Keratinocyte (primary cell): ENCODE data around the gene RAB40A. TPM values are rescaled to one million over a fixed set of nuclear protein-coding genes. Genes with fewer than 3 reads are reported as not detected.
A peak's percentile ranks its signal among the peaks of the same experiment; 100 is the strongest.

Experiments used
- DNase-seq: peaks from one replicate; pipeline ENCODE4 v3.0.0-alpha.2; 2011; ENCODE audit warnings: low read depth, missing footprints, low spot score
- FAIRE-seq: peaks from 2 replicates; lab custom pipeline; 2011; peaks lifted over from hg19 to GRCh38; lab: Jason Lieb, UNC
- H2AFZ ChIP-seq: 2 replicates; pipeline ENCODE4 v1.6.0; 2012; ENCODE audit warnings: low read length, control low read depth, inconsistent platforms; ENCODE audit not compliant: control insufficient read depth
- H3K27ac ChIP-seq: 2 replicates; pipeline ENCODE4 v1.5.1; 2011; ENCODE audit warnings: low read length; ENCODE audit not compliant: control insufficient read depth, insufficient read depth
- H3K27me3 ChIP-seq: 3 replicates; pipeline ENCODE4 v1.6.0; 2011; ENCODE audit warnings: low read length; ENCODE audit not compliant: control insufficient read depth, insufficient read depth; ENCODE audit errors: extremely low read depth
- H3K36me3 ChIP-seq, 2 experiments: 2 replicates in 1 of 2; 3 replicates in 1 of 2; pipeline ENCODE4 v1.5.1; 2011; ENCODE audit warnings: low read length in 2 of 2, mild to moderate bottlenecking in 1 of 2; ENCODE audit not compliant: control insufficient read depth in 2 of 2, insufficient read depth in 2 of 2; ENCODE audit errors: extremely low read depth in 1 of 2
- H3K4me1 ChIP-seq: 3 replicates; pipeline ENCODE4 v1.5.1; 2011; ENCODE audit warnings: low read length; ENCODE audit not compliant: control insufficient read depth, insufficient read depth; ENCODE audit errors: extremely low read depth
- H3K4me2 ChIP-seq: 3 replicates; pipeline ENCODE4 v1.6.0; 2011; ENCODE audit warnings: low read depth, low read length; ENCODE audit not compliant: control insufficient read depth, insufficient read depth; ENCODE audit errors: extremely low read depth
- H3K4me3 ChIP-seq, 3 experiments: fragments of 200-600 bp in 1 of 3; sonication (generic) in 1 of 3; 2 replicates in 2 of 3; 3 replicates in 1 of 3; pipeline ENCODE4 v1.5.1; 2011 to 2016; ENCODE audit warnings: low read length in 3 of 3, mild to moderate bottlenecking in 3 of 3, control low read depth in 2 of 3, inconsistent platforms in 1 of 3, low read depth in 1 of 3, mixed read lengths in 1 of 3, mixed run types in 1 of 3, moderate library complexity in 1 of 3; ENCODE audit not compliant: control insufficient read depth in 2 of 3, insufficient read depth in 2 of 3; ENCODE audit errors: extremely low read depth in 1 of 3
- H3K79me2 ChIP-seq: 2 replicates; pipeline ENCODE4 v1.6.0; 2012; ENCODE audit warnings: low read length; ENCODE audit not compliant: control insufficient read depth, insufficient read depth
- H3K9ac ChIP-seq: 3 replicates; pipeline ENCODE4 v1.6.0; 2011; ENCODE audit warnings: low read length; ENCODE audit not compliant: control insufficient read depth, insufficient read depth; ENCODE audit errors: extremely low read depth
- H3K9me1 ChIP-seq: 3 replicates; pipeline ENCODE4 v1.6.0; 2011; ENCODE audit warnings: low read length; ENCODE audit not compliant: control insufficient read depth, insufficient read depth; ENCODE audit errors: extremely low read depth
- H3K9me3 ChIP-seq: 2 replicates; pipeline ENCODE4 v1.5.1; 2012; ENCODE audit warnings: low read depth, low read length; ENCODE audit not compliant: control insufficient read depth
- H4K20me1 ChIP-seq: 3 replicates; pipeline ENCODE4 v1.6.0; 2011; ENCODE audit warnings: low read length; ENCODE audit not compliant: control insufficient read depth, insufficient read depth; ENCODE audit errors: extremely low read depth
- EZH2 ChIP-seq: IDR thresholded peaks from one replicate; pipeline ENCODE4 v1.6.1; 2012; ENCODE audit warnings: inconsistent platforms, mild to moderate bottlenecking, low read length, moderate library complexity
- dilution Hi-C: fragments of 300-500 bp; cut with MboI; formaldehyde crosslinking; loops from one replicate; pipeline ENCODE4 v1.7.0; 2020; ENCODE audit warnings: low sequenced_read_pairs; ENCODE audit not compliant: extremely low pct_ligation_motif_present
- polyA plus RNA-seq, 5 experiments: library from polyadenylated mRNA; depleted of rRNA in 3 of 5; stranded (reverse) in 3 of 5; stranded (forward) in 1 of 5; unstranded in 1 of 5; fragments of >200 nt; gene quantifications; 1 replicate in 1 of 5; 2 replicates in 3 of 5; 3 replicates in 1 of 5; pipeline versions ENCODE4 v1.2.1 to v1.2.3, GENCODE V29; 2011 to 2012; ENCODE audit warnings: missing spikeins in 2 of 5, low read depth in 1 of 5, low replicate concordance in 1 of 5
- TF ChIP-seq, protein P1 (sequence below), 3 experiments: IDR thresholded peaks in 1 of 3; conservative IDR thresholded peaks in 1 of 3; optimal IDR thresholded peaks in 1 of 3; 2 replicates in 2 of 3; 3 replicates in 1 of 3; pipeline versions ENCODE3 to v1.5.1; 2011; ENCODE audit warnings: low read length in 3 of 3, mild to moderate bottlenecking in 3 of 3, moderate library complexity in 2 of 3, control low read depth in 1 of 3, inconsistent platforms in 1 of 3; ENCODE audit not compliant: insufficient read depth in 2 of 3; ENCODE audit errors: extremely low read depth in 1 of 3

Gene RAB40A
- polyA plus RNA-seq, 1 donor (not counting 4 experiments of a cell fraction or from before 2014, with no cell fraction given): 0.33 TPM

GRCh38 chrX:103540145-103540544 lies 20.9 kb upstream of the RAB40A start:
- peak overlapping the region; percentile 0 for H3K4me2 ChIP-seq
- TF ChIP-seq, protein P1, sequence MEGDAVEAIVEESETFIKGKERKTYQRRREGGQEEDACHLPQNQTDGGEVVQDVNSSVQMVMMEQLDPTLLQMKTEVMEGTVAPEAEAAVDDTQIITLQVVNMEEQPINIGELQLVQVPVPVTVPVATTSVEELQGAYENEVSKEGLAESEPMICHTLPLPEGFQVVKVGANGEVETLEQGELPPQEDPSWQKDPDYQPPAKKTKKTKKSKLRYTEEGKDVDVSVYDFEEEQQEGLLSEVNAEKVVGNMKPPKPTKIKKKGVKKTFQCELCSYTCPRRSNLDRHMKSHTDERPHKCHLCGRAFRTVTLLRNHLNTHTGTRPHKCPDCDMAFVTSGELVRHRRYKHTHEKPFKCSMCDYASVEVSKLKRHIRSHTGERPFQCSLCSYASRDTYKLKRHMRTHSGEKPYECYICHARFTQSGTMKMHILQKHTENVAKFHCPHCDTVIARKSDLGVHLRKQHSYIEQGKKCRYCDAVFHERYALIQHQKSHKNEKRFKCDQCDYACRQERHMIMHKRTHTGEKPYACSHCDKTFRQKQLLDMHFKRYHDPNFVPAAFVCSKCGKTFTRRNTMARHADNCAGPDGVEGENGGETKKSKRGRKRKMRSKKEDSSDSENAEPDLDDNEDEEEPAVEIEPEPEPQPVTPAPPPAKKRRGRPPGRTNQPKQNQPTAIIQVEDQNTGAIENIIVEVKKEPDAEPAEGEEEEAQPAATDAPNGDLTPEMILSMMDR (optimal IDR thresholded peaks at IDR 0.05 in 1 of 3, IDR thresholded peaks at IDR 0.05 in 1 of 3, conservative IDR thresholded peaks at IDR 0.05 in 1 of 3; ENCODE audit: extremely low read depth in 1 of 3, insufficient read depth in 2 of 3, low read length in 3 of 3): no peak
- TF ChIP-seq EZH2: no peak
- H3K4me1 ChIP-seq: peaks cover 36% of the 10 kb centered on the region
- no peaks in the 10 kb centered on the region for H3K79me2 ChIP-seq
- H4K20me1 ChIP-seq: no peaks in the 10 kb centered on the region
- no peak overlapping the region for H2AFZ ChIP-seq
- no peaks in the 10 kb centered on the region for H3K9me1 ChIP-seq
- H3K9ac ChIP-seq: no peak overlapping the region
- H3K4me3 ChIP-seq: no peak overlapping the region
- DNase-seq (no peak), FAIRE-seq (peak; percentile 62)
- no peaks in the 10 kb centered on the region for H3K27me3 ChIP-seq
- dilution Hi-C loops: no loop called here
- H3K36me3 ChIP-seq: no peaks in the 10 kb centered on the region
- H3K9me3 ChIP-seq: no peaks in the 10 kb centered on the region
- peak overlapping the region; percentile 28 for H3K27ac ChIP-seq

- peaks cover 36% of the 10 kb centered on the region for H3K4me1 ChIP-seq
- H3K79me2 ChIP-seq: no peaks in the 10 kb centered on the region
- no peaks in the 10 kb centered on the region for H3K36me3 ChIP-seq
- no peak for TF ChIP-seq EZH2
- TF ChIP-seq, protein P1 (optimal IDR thresholded peaks at IDR 0.05 in 1 of 3, IDR thresholded peaks at IDR 0.05 in 1 of 3, conservative IDR thresholded peaks at IDR 0.05 in 1 of 3; ENCODE audit: extremely low read depth in 1 of 3, insufficient read depth in 2 of 3, low read length in 3 of 3): no peak
- H4K20me1 ChIP-seq: no peaks in the 10 kb centered on the region
- peak overlapping the region; percentile 28 for H3K27ac ChIP-seq
- FAIRE-seq: no peak
- DNase-seq: no peak
- no peaks in the 10 kb centered on the region for H3K9me3 ChIP-seq
- no peak overlapping the region for H2AFZ ChIP-seq
- H3K9me1 ChIP-seq: no peaks in the 10 kb centered on the region
- dilution Hi-C loops: no loop called here
- no peaks in the 10 kb centered on the region for H3K27me3 ChIP-seq
- H3K4me2 ChIP-seq: peak overlapping the region; percentile 0
- no peak overlapping the region for H3K4me3 ChIP-seq
- no peak overlapping the region for H3K9ac ChIP-seq
These were observed 20.4 kb upstream of the RAB40A start for GRCh38 chrX:103539695-103540094.
